ENCODE measurements around the gene C9orf72. TPM values are rescaled to one million over a fixed set of nuclear protein-coding genes. Genes with fewer than 3 reads are reported as not detected.

The C9orf72 gene
- total and polyA plus RNA-seq, 9 of the 15 experiments (the other 6 are each of a cell fraction or from before 2014, with no cell fraction given) = 2.3 to 7.3 (median 4.1) TPM

DNA sequence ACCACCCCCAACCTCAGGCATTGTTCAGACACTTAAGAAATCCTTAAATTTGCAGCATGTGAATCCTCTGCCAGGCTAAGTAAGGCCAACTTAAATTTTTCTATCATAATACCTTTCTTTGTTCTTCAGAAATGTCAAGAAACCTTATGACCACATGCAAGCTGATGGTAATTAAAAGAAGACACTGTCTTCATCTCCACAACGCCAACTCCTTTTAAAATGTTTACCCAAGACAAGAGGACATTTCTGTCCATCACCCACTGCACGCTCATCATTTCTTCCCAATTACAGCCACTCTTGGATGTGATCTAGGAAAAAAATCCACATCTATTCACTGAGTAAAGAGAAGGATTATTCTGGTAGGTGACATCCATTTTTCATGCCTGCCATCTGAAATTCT lies 55.3 kb downstream of the C9orf72 start:
- FAIRE-seq = no peak
- in situ Hi-C loops (cut with MboI) = no loop called here
- no peaks in the 10 kb centered on the region; a peak in 2 of 5 replicates for H3K4me1 ChIP-seq (replicated peaks in 1 of 2; ENCODE audit: control insufficient read depth in 2 of 2, insufficient read depth in 2 of 2, low read length in 2 of 2)

More for the DNA sequence above, 55.3 kb downstream of the C9orf72 start:
- no peaks in the 10 kb centered on the region for H4K20me1 ChIP-seq (replicated peaks; ENCODE audit: control insufficient read depth, insufficient read depth, low read length)
- no peak overlapping the region for H3K9ac ChIP-seq (ENCODE audit: insufficient read depth in 1 of 2, low read depth in 2 of 2, low read length in 2 of 2)
- ATAC-seq (no peak), DNase-seq (ENCODE audit: extremely low read depth in 1 of 4, low spot score in 3 of 4) (no peak)
- no peaks in the 10 kb centered on the region for H3K27me3 ChIP-seq (ENCODE audit: control insufficient read depth in 2 of 2, insufficient read depth in 2 of 2, low read length in 2 of 2)
- no peak overlapping the region for H3K4me3 ChIP-seq
- H3K9me3 ChIP-seq (replicated peaks; ENCODE audit: control insufficient read depth, insufficient read depth, low read depth, low read length) = no peaks in the 10 kb centered on the region
- no CpG with 5 or more reads among the region's 2 CpGs for WGBS (ENCODE audit: insufficient coverage, low coverage, missing lambda C conversion rate)
- POLR2A ChIA-PET = no interaction called here
- no peak overlapping the region for H2AFZ ChIP-seq (ENCODE audit: low read depth, low read length)
- CTCF ChIA-PET (ENCODE audit: low intra/inter-chr PET ratio) = no interaction called here
- no peak for TF ChIP-seq ZNF274 (IDR thresholded peaks at IDR 0.05; ENCODE audit: borderline replicate concordance, low read depth, low read length)
- TF ChIP-seq ZBTB9 (CRISPR knock-in tag; IDR thresholded peaks at IDR 0.05) = no peak
- no peak for TF ChIP-seq CREM (IDR thresholded peaks at IDR 0.05; ENCODE audit: low read depth)
- TF ChIP-seq LARP7 (IDR thresholded peaks at IDR 0.05) = no peak
- TF ChIP-seq SIRT6 (IDR thresholded peaks at IDR 0.05; ENCODE audit: low read depth, low read length) = no peak
- TF ChIP-seq, protein P1, sequence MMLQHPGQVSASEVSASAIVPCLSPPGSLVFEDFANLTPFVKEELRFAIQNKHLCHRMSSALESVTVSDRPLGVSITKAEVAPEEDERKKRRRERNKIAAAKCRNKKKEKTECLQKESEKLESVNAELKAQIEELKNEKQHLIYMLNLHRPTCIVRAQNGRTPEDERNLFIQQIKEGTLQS (IDR thresholded peaks at IDR 0.05) = no peak
- TF ChIP-seq, protein P1 (CRISPR knock-in tag; conservative IDR thresholded peaks at IDR 0.05) = no peak
- no peak for TF ChIP-seq MEF2A (IDR thresholded peaks at IDR 0.05; ENCODE audit: control insufficient read depth, low read depth, low read length)
- no peak for TF ChIP-seq PURB (CRISPR knock-in tag; IDR thresholded peaks at IDR 0.05; ENCODE audit: low read depth)
- TF ChIP-seq C11orf30 (IDR thresholded peaks at IDR 0.05; ENCODE audit: low read depth) = no peak
- 0 out of 3 replicates have a peak, but pooled peaks cover 3% of the 10 kb centered on the region for H3K36me3 ChIP-seq (ENCODE audit: control insufficient read depth, insufficient read depth, low read length)
- BruUV-seq (replicated peaks) = no TSS peak
- no peak overlapping the region for H3K4me2 ChIP-seq (ENCODE audit: insufficient read depth, low read length)
- no peaks in the 10 kb centered on the region for H3K9me1 ChIP-seq (ENCODE audit: control insufficient read depth, insufficient read depth, low read length)
- H3K27ac ChIP-seq (ENCODE audit: extremely low read depth, low read depth, low read length) = no peak overlapping the region
- intact Hi-C loops (cut with micrococcal nuclease) = no loop called here
- H3K79me2 ChIP-seq (ENCODE audit: control insufficient read depth, insufficient read depth, low read length) = peaks cover 90% of the 10 kb centered on the region

All from K562 (cell line).